Activated T-helper 1 cell treated with anti-CD3 and anti-CD28 coated beads, Interleukin-12 subunit alpha, Interleukin-12 subunit beta, Interleukin-2, Interleukin-4 antibody, amounts not matched to agents 30 ng/mL and 10 ng/mL and 1 ng/mL, durations not matched to agents 14 hours and 24 hours and 36 hours (primary cell): ENCODE data around the gene RNASE8. TPM values are rescaled to one million over a fixed set of nuclear protein-coding genes. Genes with fewer than 3 reads are reported as not detected.

ENCODE experiments used
- DNase-seq: peaks from one replicate; pipeline ENCODE4 v3.0.0; 2021; ENCODE audit warnings: low spot score
- H3K27ac Mint-ChIP-seq: one replicate; pipeline ENCODE4 v1.8.0; 2021; ENCODE audit warnings: mild to moderate bottlenecking, mixed read lengths
- H3K27me3 Mint-ChIP-seq: one replicate; pipeline ENCODE4 v1.8.0; 2022; ENCODE audit warnings: mild to moderate bottlenecking, moderate library complexity, mixed read lengths; ENCODE audit not compliant: insufficient read depth
- H3K36me3 Mint-ChIP-seq: one replicate; pipeline ENCODE4 v1.8.0; 2021; ENCODE audit warnings: low read depth, mixed read lengths
- H3K4me1 Mint-ChIP-seq: one replicate; pipeline ENCODE4 v1.8.0; 2021; ENCODE audit warnings: low read depth, mixed read lengths
- H3K4me3 Mint-ChIP-seq: one replicate; pipeline ENCODE4 v1.8.0; 2021; ENCODE audit warnings: mild to moderate bottlenecking, moderate library complexity, mixed read lengths
- H3K9me3 Mint-ChIP-seq: one replicate; pipeline ENCODE4 v1.8.0; 2021; ENCODE audit warnings: mixed read lengths
- intact Hi-C: fragments of 100-400 bp; cut with micrococcal nuclease; formaldehyde crosslinking; loops from one replicate; pipeline ENCODE4 v1.15.1; 2024
- total RNA-seq: library from RNA; stranded (reverse); gene quantifications from 2 replicates; pipeline ENCODE4 v1.2.3, GENCODE V29; 2022

The RNASE8 gene
- total RNA-seq, 1 donor from 2014 or later: not detected

GRCh38 chr14:21098076-21098891 is 40.7 kb downstream of the RNASE8 start, which contains the start of gene ZNF219:
TSS of gene ZNF219 (minus strand) at chr14:21098655. CDS start at chr14:21093591, 5,064 bp downstream.
- Mint-ChIP-seq H3K4me1 (peaks cover 42% of the 10 kb centered on the region), H3K36me3 (no peaks in the 10 kb centered on the region), H3K27me3 (peaks cover 19% of the 10 kb centered on the region), H3K9me3 (no peaks in the 10 kb centered on the region), H3K27ac (peak within 1 kb of the TSS; percentile 78), H3K4me3 (peak within 1 kb of the TSS; percentile 87)
- intact Hi-C loops: no loop called here
- DNase-seq: no peak

- Mint-ChIP-seq H3K4me3 (peak overlapping the region; percentile 87), H3K9me3 (no peaks in the 10 kb centered on the region), H3K4me1 (peaks cover 45% of the 10 kb centered on the region), H3K27ac (peak overlapping the region; percentile 78), H3K36me3 (peaks cover 1% of the 10 kb centered on the region), H3K27me3 (peaks cover 17% of the 10 kb centered on the region)
- DNase-seq: no peak
- intact Hi-C loops: no loop called here
These were observed 41.4 kb downstream of the RNASE8 start for GRCh38 chr14:21098892-21099595.

- H3K36me3 Mint-ChIP-seq: peaks cover 1% of the 10 kb centered on the region
- intact Hi-C loops: no loop called here
- DNase-seq: no peak
- H3K9me3 Mint-ChIP-seq: no peaks in the 10 kb centered on the region
- H3K4me3 Mint-ChIP-seq: peak overlapping the region; percentile 87
- H3K4me1 Mint-ChIP-seq: peaks cover 50% of the 10 kb centered on the region
- peaks cover 17% of the 10 kb centered on the region for H3K27me3 Mint-ChIP-seq
- peak overlapping the region; percentile 3 for H3K27ac Mint-ChIP-seq
These were observed 42.0 kb downstream of the RNASE8 start for GRCh38 chr14:21099596-21099985.

GRCh38 chr14:21100931-21101330 is 43.3 kb downstream of the RNASE8 start, which contains the start of gene TMEM253:
TSS of gene TMEM253 (plus strand) at chr14:21101066. CDS start at chr14:21101344, 278 bp downstream.
- intact Hi-C loops: loop anchor here (5.0 to 10.0 kb wide), 5 partner anchors 166 to 639 kb away; partner anchors contain the start of genes CHD8, HNRNPC, PIP4P1 and RNASE4
- peaks cover 53% of the 10 kb centered on the region for H3K4me1 Mint-ChIP-seq

GRCh38 chr14:21101802-21102413 is 44.3 kb downstream of the RNASE8 start:
- Mint-ChIP-seq H3K4me3 (peak overlapping the region; percentile 93), H3K4me1 (peaks cover 57% of the 10 kb centered on the region), H3K9me3 (no peaks in the 10 kb centered on the region), H3K27ac (peak overlapping the region; percentile 97), H3K36me3 (peaks cover 1% of the 10 kb centered on the region), H3K27me3 (peaks cover 15% of the 10 kb centered on the region)
- no peak for DNase-seq
- intact Hi-C loops: loop anchor here (5.0 to 10.0 kb wide), 5 partner anchors 165 to 640 kb away; partner anchors contain the start of genes CHD8, HNRNPC, PIP4P1 and RNASE4

More at GRCh38 chr14:21100931-21101330, 43.3 kb downstream of the RNASE8 start, which contains the start of gene TMEM253:
- peaks cover 1% of the 10 kb centered on the region for H3K36me3 Mint-ChIP-seq
- H3K4me3 Mint-ChIP-seq: peak within 1 kb of the TSS; percentile 93
- no peak within 1 kb of the TSS for H3K27ac Mint-ChIP-seq
- no peaks in the 10 kb centered on the region for H3K9me3 Mint-ChIP-seq
- H3K27me3 Mint-ChIP-seq: peaks cover 17% of the 10 kb centered on the region
- DNase-seq: no peak

- Mint-ChIP-seq H3K36me3 (peaks cover 1% of the 10 kb centered on the region), H3K27ac (peak overlapping the region; percentile 97), H3K9me3 (no peaks in the 10 kb centered on the region), H3K27me3 (peaks cover 9% of the 10 kb centered on the region), H3K4me1 (peaks cover 59% of the 10 kb centered on the region), H3K4me3 (peak overlapping the region; percentile 93)
- intact Hi-C loops: loop anchor here (1.0 to 10.0 kb wide), 6 partner anchors 113 to 640 kb away; partner anchors contain the start of genes CHD8, HNRNPC, METTL17 and PIP4P1
- DNase-seq: no peak
These were observed 45.1 kb downstream of the RNASE8 start for GRCh38 chr14:21102521-21103410.

GRCh38 chr14:21103411-21103709 is 45.7 kb downstream of the RNASE8 start:
- H3K9me3 Mint-ChIP-seq: no peaks in the 10 kb centered on the region
- H3K4me1 Mint-ChIP-seq: peaks cover 59% of the 10 kb centered on the region
- H3K27me3 Mint-ChIP-seq: peaks cover 9% of the 10 kb centered on the region
- peak overlapping the region; percentile 97 for H3K27ac Mint-ChIP-seq
- DNase-seq: no peak
- intact Hi-C loops: loop anchor here (1.0 to 10.0 kb wide), 6 partner anchors 114 to 641 kb away; partner anchors contain the start of genes CHD8, HNRNPC, METTL17 and PIP4P1
- H3K4me3 Mint-ChIP-seq: peak overlapping the region; percentile 93
- peaks cover 1% of the 10 kb centered on the region for H3K36me3 Mint-ChIP-seq

- intact Hi-C loops: loop anchor here (1.0 to 10.0 kb wide), 10 partner anchors 12 to 642 kb away; partner anchors contain the start of genes CHD8, HNRNPC, METTL17 and PIP4P1
- peaks cover 6% of the 10 kb centered on the region for H3K27me3 Mint-ChIP-seq
- peak overlapping the region; percentile 93 for H3K4me3 Mint-ChIP-seq
- peak; percentile 92 for DNase-seq
- H3K27ac Mint-ChIP-seq: peak overlapping the region; percentile 97
- H3K36me3 Mint-ChIP-seq: peaks cover 1% of the 10 kb centered on the region
- H3K9me3 Mint-ChIP-seq: no peaks in the 10 kb centered on the region
- peaks cover 56% of the 10 kb centered on the region for H3K4me1 Mint-ChIP-seq
These were observed 46.3 kb downstream of the RNASE8 start for GRCh38 chr14:21103710-21104447.

GRCh38 chr14:21104448-21105060 is 46.9 kb downstream of the RNASE8 start:
- H3K4me3 Mint-ChIP-seq: peak overlapping the region; percentile 93
- H3K36me3 Mint-ChIP-seq: peaks cover 1% of the 10 kb centered on the region
- intact Hi-C loops: loop anchor here (1.0 to 10.0 kb wide), 9 partner anchors 12 to 642 kb away; partner anchors contain the start of genes CHD8, HNRNPC, PIP4P1 and RNASE4
- H3K27me3 Mint-ChIP-seq: peaks cover under 1% of the 10 kb centered on the region
- no peaks in the 10 kb centered on the region for H3K9me3 Mint-ChIP-seq
- peaks cover 49% of the 10 kb centered on the region for H3K4me1 Mint-ChIP-seq
- peak overlapping the region; percentile 97 for H3K27ac Mint-ChIP-seq
- DNase-seq: peak; percentile 55

- H3K4me3 Mint-ChIP-seq: peak overlapping the region; percentile 93
- peaks cover 2% of the 10 kb centered on the region for H3K27me3 Mint-ChIP-seq
- peaks cover 46% of the 10 kb centered on the region for H3K4me1 Mint-ChIP-seq
- H3K36me3 Mint-ChIP-seq: peaks cover 1% of the 10 kb centered on the region
- no peak overlapping the region for H3K27ac Mint-ChIP-seq
- DNase-seq: no peak
- H3K9me3 Mint-ChIP-seq: no peaks in the 10 kb centered on the region
- intact Hi-C loops: loop anchor here (10.0 kb wide), 1 partner anchor 450 kb away; no protein-coding TSS in a partner anchor
These were observed 47.5 kb downstream of the RNASE8 start for GRCh38 chr14:21105095-21105494.

GRCh38 chr14:21106176-21106497 is 48.5 kb downstream of the RNASE8 start:
- intact Hi-C loops: loop anchor here (10.0 kb wide), 1 partner anchor 449 kb away; no protein-coding TSS in a partner anchor
- peaks cover 39% of the 10 kb centered on the region for H3K4me1 Mint-ChIP-seq
- H3K36me3 Mint-ChIP-seq: peaks cover 1% of the 10 kb centered on the region
- H3K27me3 Mint-ChIP-seq: peaks cover 2% of the 10 kb centered on the region
- H3K27ac Mint-ChIP-seq: no peak overlapping the region
- DNase-seq: no peak
- no peak overlapping the region for H3K4me3 Mint-ChIP-seq
- no peaks in the 10 kb centered on the region for H3K9me3 Mint-ChIP-seq
